Measurements from ENCODE around the gene CACNG5. TPM values are rescaled to one million over a fixed set of nuclear protein-coding genes. Genes with fewer than 3 reads are reported as not detected.

The CACNG5 gene
- total RNA-seq, 1 experiment from 2014 or later: 2.0 TPM

- no peak for DNase-seq
- H3K4me3 ChIP-seq (ENCODE audit: insufficient read depth, low read depth, low read length): no peak overlapping the region
- no peaks in the 10 kb centered on the region for H3K36me3 ChIP-seq (replicated peaks; ENCODE audit: control insufficient read depth, insufficient read depth, low read length)
- no peaks in the 10 kb centered on the region for H3K27me3 ChIP-seq (ENCODE audit: control insufficient read depth, insufficient read depth, low read length)
These were observed 82.0 kb downstream of the CACNG5 start for GRCh38 chr17:66916946-66917345.

GRCh38 chr17:66918896-66919295, 84.0 kb downstream of the CACNG5 start:
- no peak for DNase-seq
- H3K36me3 ChIP-seq (replicated peaks; ENCODE audit: control insufficient read depth, insufficient read depth, low read length): no peaks in the 10 kb centered on the region
- H3K4me3 ChIP-seq (ENCODE audit: insufficient read depth, low read depth, low read length): no peak overlapping the region
- no peaks in the 10 kb centered on the region for H3K27me3 ChIP-seq (ENCODE audit: control insufficient read depth, insufficient read depth, low read length)

- no peaks in the 10 kb centered on the region for H3K36me3 ChIP-seq (replicated peaks; ENCODE audit: control insufficient read depth, insufficient read depth, low read length)
- no peak for DNase-seq
- no peak overlapping the region for H3K4me3 ChIP-seq (ENCODE audit: insufficient read depth, low read depth, low read length)
- H3K27me3 ChIP-seq (ENCODE audit: control insufficient read depth, insufficient read depth, low read length): no peaks in the 10 kb centered on the region
These were observed 85.5 kb downstream of the CACNG5 start for GRCh38 chr17:66920435-66920834.

- no peak overlapping the region for H3K4me3 ChIP-seq (ENCODE audit: insufficient read depth, low read depth, low read length)
These were observed 86.0 kb downstream of the CACNG5 start for GRCh38 chr17:66920950-66921349.

GRCh38 chr17:66923886-66924285, 89.0 kb downstream of the CACNG5 start:
- no peaks in the 10 kb centered on the region for H3K36me3 ChIP-seq (replicated peaks; ENCODE audit: control insufficient read depth, insufficient read depth, low read length)
- H3K4me3 ChIP-seq (ENCODE audit: insufficient read depth, low read depth, low read length): no peak overlapping the region
- H3K27me3 ChIP-seq (ENCODE audit: control insufficient read depth, insufficient read depth, low read length): no peaks in the 10 kb centered on the region
- no peak for DNase-seq

More at GRCh38 chr17:66920950-66921349, 86.0 kb downstream of the CACNG5 start:
- no peak for DNase-seq
- Histone ChIP-seq H3K36me3 (replicated peaks; ENCODE audit: control insufficient read depth, insufficient read depth, low read length) (no peaks in the 10 kb centered on the region), H3K27me3 (ENCODE audit: control insufficient read depth, insufficient read depth, low read length) (no peaks in the 10 kb centered on the region)

- no peaks in the 10 kb centered on the region for H3K36me3 ChIP-seq (replicated peaks; ENCODE audit: control insufficient read depth, insufficient read depth, low read length)
- DNase-seq: no peak
- no peaks in the 10 kb centered on the region for H3K27me3 ChIP-seq (ENCODE audit: control insufficient read depth, insufficient read depth, low read length)
- H3K4me3 ChIP-seq (ENCODE audit: insufficient read depth, low read depth, low read length): no peak overlapping the region
These were observed 91.0 kb downstream of the CACNG5 start for GRCh38 chr17:66925811-66926500.

GRCh38 chr17:66928949-66929348, 94.0 kb downstream of the CACNG5 start:
- H3K4me3 ChIP-seq (ENCODE audit: insufficient read depth, low read depth, low read length): no peak overlapping the region
- no peaks in the 10 kb centered on the region for H3K36me3 ChIP-seq (replicated peaks; ENCODE audit: control insufficient read depth, insufficient read depth, low read length)
- no peak for DNase-seq
- no peaks in the 10 kb centered on the region for H3K27me3 ChIP-seq (ENCODE audit: control insufficient read depth, insufficient read depth, low read length)

GRCh38 chr17:66929591-66929990, 94.7 kb downstream of the CACNG5 start:
- no peak for DNase-seq
- H3K36me3 ChIP-seq (replicated peaks; ENCODE audit: control insufficient read depth, insufficient read depth, low read length): no peaks in the 10 kb centered on the region
- H3K27me3 ChIP-seq (ENCODE audit: control insufficient read depth, insufficient read depth, low read length): no peaks in the 10 kb centered on the region
- no peak overlapping the region for H3K4me3 ChIP-seq (ENCODE audit: insufficient read depth, low read depth, low read length)

- peak; percentile 67 for DNase-seq
- Histone ChIP-seq H3K27me3 (ENCODE audit: control insufficient read depth, insufficient read depth, low read length) (no peaks in the 10 kb centered on the region), H3K36me3 (replicated peaks; ENCODE audit: control insufficient read depth, insufficient read depth, low read length) (no peaks in the 10 kb centered on the region), H3K4me3 (ENCODE audit: insufficient read depth, low read depth, low read length) (no peak overlapping the region)
These were observed 96.0 kb downstream of the CACNG5 start for GRCh38 chr17:66930933-66931332.

GRCh38 chr17:66932311-66932710, 97.4 kb downstream of the CACNG5 start:
- H3K27me3 ChIP-seq (ENCODE audit: control insufficient read depth, insufficient read depth, low read length): no peaks in the 10 kb centered on the region
- DNase-seq: no peak
- H3K4me3 ChIP-seq (ENCODE audit: insufficient read depth, low read depth, low read length): no peak overlapping the region
- H3K36me3 ChIP-seq (replicated peaks; ENCODE audit: control insufficient read depth, insufficient read depth, low read length): no peaks in the 10 kb centered on the region

GRCh38 chr17:66934040-66934439, 99.1 kb downstream of the CACNG5 start:
- DNase-seq: no peak
- no peaks in the 10 kb centered on the region for H3K36me3 ChIP-seq (replicated peaks; ENCODE audit: control insufficient read depth, insufficient read depth, low read length)
- H3K4me3 ChIP-seq (ENCODE audit: insufficient read depth, low read depth, low read length): no peak overlapping the region
- no peaks in the 10 kb centered on the region for H3K27me3 ChIP-seq (ENCODE audit: control insufficient read depth, insufficient read depth, low read length)

Other genes starting within 250 kb of the CACNG5 start
- 1.1 and 1.3 TPM in 2 replicates for gene CACNG4, start 129.6 kb downstream of the CACNG5 start, total RNA-seq (2014; rRNA removed; shearing (Covaris generic))
- not detected in 2 replicates for gene CACNG1, start 209.4 kb downstream of the CACNG5 start, total RNA-seq (2014; rRNA removed; shearing (Covaris generic))